GM21367 (cell line): ENCODE data around the gene CCDC33.

Experiments used
- ATAC-seq: cut with Tn5 transposase; IDR thresholded peaks from one replicate; pipeline ENCODE4 v1.9.1; 2021; ENCODE audit not compliant: unreplicated experiment

CCDC33 gene

GRCh38 chr15:74228723-74229081 lies 7.4 kb upstream of the CCDC33 start:
- ATAC-seq = no peak

- no peak for ATAC-seq
Observed at GRCh38 chr15:74229686-74230085, 6.4 kb upstream of the CCDC33 start.

- ATAC-seq = no peak
Observed at GRCh38 chr15:74231475-74231874, 4.7 kb upstream of the CCDC33 start.

GRCh38 chr15:74233373-74233772 lies 2.8 kb upstream of the CCDC33 start:
- ATAC-seq = no peak

GRCh38 chr15:74233851-74234597 lies 2.1 kb upstream of the CCDC33 start:
- ATAC-seq = no peak

- ATAC-seq = no peak
Observed at GRCh38 chr15:74234598-74234875, 1.6 kb upstream of the CCDC33 start.

GRCh38 chr15:74239051-74239705 lies 3.1 kb downstream of the CCDC33 start:
- no peak for ATAC-seq

- no peak for ATAC-seq
Observed at GRCh38 chr15:74240002-74240568, 4.0 kb downstream of the CCDC33 start.

- no peak for ATAC-seq
Observed at GRCh38 chr15:74240897-74241614, 4.9 kb downstream of the CCDC33 start.

- ATAC-seq = no peak
Observed at GRCh38 chr15:74242441-74243185, 6.5 kb downstream of the CCDC33 start.

- ATAC-seq = no peak
Observed at GRCh38 chr15:74243431-74243830, 7.3 kb downstream of the CCDC33 start.

GRCh38 chr15:74244822-74245341 lies 8.8 kb downstream of the CCDC33 start:
- no peak for ATAC-seq

GRCh38 chr15:74245342-74245931 lies 9.3 kb downstream of the CCDC33 start:
- ATAC-seq = no peak

GRCh38 chr15:74250266-74250665 lies 14.1 kb downstream of the CCDC33 start:
- no peak for ATAC-seq

GRCh38 chr15:74251131-74251811 lies 15.1 kb downstream of the CCDC33 start:
- no peak for ATAC-seq

GRCh38 chr15:74252291-74252690 lies 16.2 kb downstream of the CCDC33 start:
- ATAC-seq = no peak

GRCh38 chr15:74252721-74253120 lies 16.6 kb downstream of the CCDC33 start:
- no peak for ATAC-seq

GRCh38 chr15:74253211-74253921 lies 17.2 kb downstream of the CCDC33 start:
- ATAC-seq = no peak

- no peak for ATAC-seq
Observed at GRCh38 chr15:74257105-74257504, 21.0 kb downstream of the CCDC33 start.
